HG02642 (cell line): ENCODE data around the gene ELF3.
"Not testable (repeated sequence)": the region's sequence is repeated elsewhere in the genome, so short reads cannot be mapped to it uniquely, and the experiment has no call there.

Source experiments
- ATAC-seq: cut with Tn5 transposase; IDR thresholded peaks from one replicate; pipeline ENCODE4 v1.9.1; 2021; ENCODE audit warnings: mild to moderate bottlenecking; ENCODE audit not compliant: unreplicated experiment, poor library complexity

Gene ELF3

DNA sequence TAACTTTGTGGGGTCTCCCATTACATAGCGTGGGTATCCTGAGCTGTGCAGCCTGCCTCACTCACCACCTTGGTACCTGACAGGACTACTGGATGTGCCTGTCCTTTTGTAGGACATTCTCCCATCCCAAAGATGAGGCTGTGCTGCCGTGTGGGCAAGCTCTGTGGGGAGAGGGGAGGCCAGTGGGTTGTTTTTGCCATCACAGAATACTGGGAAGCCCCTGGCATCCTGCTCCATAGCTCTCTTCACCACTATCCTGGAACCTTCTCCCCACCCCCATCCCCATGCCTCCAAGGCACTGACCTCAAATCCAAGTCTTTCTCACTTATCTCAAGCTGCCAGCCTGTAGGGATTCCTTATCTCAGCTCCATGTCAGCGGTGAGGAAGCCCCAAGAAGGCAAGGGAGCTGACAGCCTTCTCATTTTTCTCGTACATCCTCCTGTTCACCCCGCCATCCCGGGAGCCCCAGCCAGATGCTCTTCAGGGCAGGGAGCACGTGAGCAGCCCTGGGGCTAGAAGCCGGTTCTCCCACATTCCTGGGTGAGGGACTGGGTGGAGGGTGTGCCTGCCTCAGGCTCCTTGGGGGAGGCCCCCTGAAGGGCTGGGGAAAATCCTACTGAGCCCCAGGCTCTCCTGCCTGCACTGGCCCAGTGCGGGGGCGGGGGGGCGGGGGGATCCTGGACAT lies 2.4 kb upstream of the ELF3 start:
- ATAC-seq, result no peak

DNA sequence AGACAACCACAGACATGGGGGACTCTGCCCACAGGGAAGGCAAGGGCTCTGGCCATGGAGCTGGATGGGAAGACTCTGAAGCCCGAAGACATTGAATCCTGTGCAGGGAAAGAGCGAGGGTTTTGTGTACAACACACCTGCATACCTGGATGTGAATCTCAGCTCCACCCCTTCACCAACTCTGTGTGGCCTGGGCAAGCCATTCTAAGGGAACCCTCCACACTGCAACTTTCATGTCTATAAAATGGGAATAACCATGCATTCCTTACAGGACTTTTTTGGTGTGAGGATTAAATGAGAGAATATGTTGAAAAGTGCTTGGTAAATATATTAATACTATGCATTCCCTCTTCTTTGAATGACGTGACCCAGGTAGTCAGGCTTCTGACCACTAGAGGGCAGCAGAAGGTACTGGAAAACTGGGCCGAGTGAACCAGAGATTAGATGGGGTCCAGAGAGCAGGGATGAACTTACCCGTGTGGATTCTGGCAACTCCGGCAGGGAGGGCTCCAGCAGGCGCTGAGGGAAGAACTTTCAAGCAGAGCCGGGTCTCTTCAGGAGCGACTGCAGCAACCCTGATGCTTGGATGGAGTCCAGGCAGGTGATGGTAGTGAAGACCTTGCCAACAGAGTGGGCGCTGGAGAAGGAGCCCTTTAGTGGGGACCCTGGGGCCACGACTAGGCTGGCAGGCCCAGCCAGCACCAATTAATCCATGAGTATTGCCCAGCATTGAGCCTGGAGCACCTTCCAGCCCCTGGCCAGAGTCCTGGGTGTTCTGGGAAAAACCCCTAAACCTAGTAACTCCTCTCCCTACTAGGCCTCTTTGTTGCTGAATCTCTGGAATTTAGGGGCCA lies 834 bp upstream of the ELF3 start:
- ATAC-seq, result peak; percentile 49

DNA sequence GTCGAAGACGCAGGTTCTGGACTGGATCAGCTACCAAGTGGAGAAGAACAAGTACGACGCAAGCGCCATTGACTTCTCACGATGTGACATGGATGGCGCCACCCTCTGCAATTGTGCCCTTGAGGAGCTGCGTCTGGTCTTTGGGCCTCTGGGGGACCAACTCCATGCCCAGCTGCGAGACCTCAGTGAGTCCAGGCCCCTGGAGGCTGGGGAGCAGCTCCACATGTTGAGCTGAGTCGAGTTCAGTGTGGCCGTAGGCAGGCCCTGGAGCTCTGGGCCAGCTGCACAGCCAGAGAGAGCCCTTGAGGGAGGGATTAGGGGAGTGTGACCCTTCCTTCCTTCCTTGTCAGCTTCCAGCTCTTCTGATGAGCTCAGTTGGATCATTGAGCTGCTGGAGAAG lies 1.6 kb downstream of the ELF3 start:
- ATAC-seq, result no peak

DNA sequence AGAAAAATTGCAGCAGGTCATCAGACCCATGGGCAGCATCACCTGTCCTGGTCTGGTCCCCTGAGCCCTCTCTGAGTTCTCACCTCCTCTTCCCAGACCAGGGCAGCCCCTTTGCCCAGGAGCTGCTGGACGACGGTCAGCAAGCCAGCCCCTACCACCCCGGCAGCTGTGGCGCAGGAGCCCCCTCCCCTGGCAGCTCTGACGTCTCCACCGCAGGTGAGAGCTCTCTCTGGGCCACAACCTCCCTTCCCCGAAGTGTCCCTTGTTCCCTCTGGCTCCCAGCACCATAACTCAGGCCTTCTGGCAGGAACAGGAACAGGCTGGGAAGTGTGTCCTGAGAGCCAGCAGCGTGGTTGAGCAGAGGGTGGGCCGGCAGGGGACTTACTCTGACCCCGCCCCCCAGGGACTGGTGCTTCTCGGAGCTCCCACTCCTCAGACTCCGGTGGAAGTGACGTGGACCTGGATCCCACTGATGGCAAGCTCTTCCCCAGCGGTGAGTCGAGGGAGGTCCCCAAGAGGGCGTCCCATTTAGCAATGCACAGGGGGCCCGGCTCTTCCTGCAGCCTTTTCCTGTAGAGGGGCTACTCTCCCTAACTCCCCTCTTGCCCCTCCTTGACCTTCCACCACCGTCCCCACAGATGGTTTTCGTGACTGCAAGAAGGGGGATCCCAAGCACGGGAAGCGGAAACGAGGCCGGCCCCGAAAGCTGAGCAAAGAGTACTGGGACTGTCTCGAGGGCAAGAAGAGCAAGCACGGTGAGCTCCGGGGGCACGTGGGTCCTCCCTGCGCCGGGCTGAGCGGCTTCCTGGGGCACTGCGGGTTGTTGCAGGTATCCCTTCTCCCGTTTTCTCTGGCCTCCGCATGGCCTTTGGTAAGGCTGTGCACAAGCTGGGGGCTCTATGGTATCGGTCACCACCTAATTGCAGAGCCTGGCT lies 2.4 kb downstream of the ELF3 start:
- ATAC-seq, result no peak

DNA sequence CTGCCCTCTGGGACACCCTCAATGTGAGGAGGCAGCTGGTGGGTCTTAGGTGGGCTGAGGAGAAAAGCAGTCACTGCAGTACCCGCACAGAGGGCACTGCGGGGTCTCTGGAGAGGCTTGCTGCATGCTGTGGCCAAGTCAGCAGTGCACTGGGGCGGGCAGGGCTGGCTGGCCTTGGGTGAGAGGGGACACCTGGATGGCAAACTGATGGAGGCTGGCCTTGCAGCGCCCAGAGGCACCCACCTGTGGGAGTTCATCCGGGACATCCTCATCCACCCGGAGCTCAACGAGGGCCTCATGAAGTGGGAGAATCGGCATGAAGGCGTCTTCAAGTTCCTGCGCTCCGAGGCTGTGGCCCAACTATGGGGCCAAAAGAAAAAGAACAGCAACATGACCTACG lies 3.2 kb downstream of the ELF3 start:
- ATAC-seq, result no peak

DNA sequence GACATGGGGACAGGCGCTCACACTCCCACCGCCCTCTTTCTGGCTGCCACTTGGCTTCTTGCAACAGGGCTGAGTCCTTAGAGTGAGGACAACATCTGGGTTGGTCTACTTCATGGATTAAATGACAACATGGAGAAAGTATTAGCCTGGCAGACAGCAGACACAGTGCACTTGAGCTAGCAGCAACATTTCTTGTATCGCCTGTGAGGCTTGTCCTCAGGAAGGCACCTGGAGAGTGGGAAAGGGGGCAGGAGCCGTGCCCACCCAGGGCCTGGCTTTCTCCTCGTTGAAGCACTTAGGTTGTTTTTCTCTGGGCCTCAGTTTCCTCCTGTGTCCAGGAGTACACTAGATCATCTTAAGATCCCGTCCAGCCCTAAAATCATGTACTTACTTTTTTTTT lies 3.7 kb downstream of the ELF3 start:
- ATAC-seq, result no peak

DNA sequence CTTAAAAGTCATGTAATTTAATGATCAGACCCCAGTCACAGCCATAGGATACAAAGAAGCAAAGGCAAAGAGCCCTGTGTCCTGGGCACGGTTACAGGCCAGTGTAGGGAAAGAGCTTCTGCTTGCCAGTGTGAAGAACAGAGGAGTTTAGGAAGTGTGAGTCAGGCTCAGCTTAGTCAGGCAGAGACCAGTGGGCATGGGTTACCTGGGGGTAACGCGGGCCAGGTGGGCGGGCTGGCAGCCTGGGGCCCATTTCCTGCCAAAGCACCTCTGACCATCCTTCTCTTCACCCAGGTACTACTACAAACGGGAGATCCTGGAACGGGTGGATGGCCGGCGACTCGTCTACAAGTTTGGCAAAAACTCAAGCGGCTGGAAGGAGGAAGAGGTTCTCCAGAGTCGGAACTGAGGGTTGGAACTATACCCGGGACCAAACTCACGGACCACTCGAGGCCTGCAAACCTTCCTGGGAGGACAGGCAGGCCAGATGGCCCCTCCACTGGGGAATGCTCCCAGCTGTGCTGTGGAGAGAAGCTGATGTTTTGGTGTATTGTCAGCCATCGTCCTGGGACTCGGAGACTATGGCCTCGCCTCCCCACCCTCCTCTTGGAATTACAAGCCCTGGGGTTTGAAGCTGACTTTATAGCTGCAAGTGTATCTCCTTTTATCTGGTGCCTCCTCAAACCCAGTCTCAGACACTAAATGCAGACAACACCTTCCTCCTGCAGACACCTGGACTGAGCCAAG lies 4.7 kb downstream of the ELF3 start:
- no peak for ATAC-seq

DNA sequence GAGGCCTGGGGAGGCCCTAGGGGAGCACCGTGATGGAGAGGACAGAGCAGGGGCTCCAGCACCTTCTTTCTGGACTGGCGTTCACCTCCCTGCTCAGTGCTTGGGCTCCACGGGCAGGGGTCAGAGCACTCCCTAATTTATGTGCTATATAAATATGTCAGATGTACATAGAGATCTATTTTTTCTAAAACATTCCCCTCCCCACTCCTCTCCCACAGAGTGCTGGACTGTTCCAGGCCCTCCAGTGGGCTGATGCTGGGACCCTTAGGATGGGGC lies 5.2 kb downstream of the ELF3 start:
- no peak for ATAC-seq

DNA sequence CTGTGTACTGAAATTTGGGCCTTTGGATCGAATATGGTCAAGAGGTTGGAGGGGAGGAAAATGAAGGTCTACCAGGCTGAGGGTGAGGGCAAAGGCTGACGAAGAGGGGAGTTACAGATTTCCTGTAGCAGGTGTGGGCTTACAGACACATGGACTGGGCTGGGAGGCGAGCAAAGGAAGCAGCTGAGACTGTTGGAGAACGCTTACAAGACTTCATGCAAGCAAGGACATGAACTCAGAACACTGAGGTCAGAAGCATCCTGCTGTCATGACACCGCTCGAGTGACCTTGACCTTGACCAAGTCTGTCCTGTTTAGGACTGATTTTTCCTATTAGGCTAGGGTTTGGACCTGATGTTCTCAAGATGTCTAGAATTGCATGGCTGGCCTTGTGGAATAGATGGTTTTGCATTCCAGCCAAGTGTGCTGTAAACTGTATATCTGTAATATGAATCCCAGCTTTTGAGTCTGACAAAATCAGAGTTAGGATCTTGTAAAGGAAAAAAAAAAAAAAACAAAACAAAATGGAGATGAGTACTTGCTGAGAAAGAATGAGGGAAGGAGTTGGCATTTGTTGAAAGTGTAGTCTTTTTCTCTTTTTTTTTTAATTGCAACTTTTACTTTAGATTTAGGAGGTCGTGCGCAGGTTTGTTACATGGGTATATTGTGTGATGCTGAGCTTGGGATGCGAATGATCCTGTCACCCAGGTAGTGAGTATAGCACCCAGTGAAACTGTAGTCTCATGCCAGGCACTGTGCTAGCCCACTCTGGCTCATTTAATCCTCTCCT lies 5.8 kb downstream of the ELF3 start:
- ATAC-seq, result no peak

DNA sequence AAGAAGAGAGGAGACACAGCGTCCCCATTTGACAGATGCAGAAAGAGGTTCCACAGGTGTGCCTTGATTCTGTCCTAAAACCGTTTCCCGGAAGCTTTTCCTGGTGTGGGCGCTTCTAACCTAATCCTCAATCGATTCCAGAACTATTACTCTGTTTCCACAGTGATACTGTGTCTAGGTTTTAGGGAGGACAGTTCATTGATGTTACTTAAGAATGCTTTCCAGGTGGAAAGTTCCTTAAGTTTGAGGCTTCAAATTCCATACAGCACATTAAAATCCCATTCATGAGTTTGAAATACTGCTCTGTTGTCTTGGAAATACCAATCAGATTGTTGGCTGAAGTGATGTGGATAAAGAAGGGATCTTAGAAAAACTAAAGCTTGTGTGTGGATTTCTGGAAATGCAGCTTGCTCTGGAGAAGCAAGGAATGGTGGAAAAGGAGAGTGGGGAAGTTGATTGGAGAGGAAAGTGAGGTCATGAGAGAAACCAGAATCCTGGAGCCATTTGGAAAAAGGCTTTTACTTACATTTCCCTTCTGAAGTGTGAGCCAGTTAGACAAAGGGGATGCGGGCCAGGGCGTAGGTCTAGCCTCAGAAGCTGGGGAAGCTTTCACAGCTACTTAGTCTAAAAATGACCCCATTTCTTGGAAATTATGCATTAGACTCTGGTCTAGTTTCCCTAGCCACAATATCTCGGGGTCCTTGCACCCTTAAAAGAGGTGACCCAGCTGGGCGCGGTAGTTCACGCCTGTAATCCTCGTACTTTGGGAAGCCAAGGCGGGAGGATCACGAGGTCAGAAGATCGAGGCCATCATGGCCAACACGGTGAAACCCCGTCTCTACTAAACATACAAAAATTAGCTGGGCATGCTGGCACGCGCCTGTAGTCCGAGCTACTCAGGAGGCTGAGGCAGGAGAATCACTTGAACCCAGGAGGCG lies 6.7 kb downstream of the ELF3 start:
- no peak for ATAC-seq

DNA sequence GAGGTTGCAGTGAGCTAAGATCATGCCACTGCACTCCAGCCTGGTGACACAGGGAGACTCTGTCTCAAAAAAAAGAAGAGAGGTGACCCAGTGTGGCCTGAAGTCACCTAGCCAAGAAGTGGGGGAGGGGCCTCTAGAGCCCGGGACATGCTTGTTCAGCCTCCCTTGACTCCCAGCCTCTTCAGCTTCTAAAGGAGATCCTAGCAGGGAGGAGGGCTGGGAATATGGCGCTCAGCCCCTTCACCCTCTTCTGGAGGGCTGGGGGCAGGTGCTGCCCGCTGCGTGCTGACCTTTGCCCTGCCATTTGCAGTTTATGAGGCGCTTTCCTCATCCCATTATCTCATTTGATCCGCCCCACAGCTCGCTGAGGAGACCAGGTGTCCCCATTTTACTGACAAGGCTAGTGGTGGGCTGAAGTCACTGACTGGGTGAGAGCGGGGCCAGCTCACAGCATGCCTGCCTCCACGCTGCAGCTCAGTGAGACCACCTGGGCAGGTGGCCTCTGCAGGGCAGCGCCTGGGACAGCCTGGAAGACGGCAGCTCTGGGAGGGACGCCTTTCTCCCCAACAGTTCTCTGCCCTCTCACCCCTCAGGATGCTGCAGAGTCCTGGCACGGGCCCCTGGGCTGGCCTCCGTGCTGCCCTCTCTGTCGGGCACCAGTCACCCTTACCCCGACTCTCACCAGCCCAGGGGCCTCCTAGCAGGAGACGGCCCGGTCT lies 7.5 kb downstream of the ELF3 start:
- no peak for ATAC-seq

DNA sequence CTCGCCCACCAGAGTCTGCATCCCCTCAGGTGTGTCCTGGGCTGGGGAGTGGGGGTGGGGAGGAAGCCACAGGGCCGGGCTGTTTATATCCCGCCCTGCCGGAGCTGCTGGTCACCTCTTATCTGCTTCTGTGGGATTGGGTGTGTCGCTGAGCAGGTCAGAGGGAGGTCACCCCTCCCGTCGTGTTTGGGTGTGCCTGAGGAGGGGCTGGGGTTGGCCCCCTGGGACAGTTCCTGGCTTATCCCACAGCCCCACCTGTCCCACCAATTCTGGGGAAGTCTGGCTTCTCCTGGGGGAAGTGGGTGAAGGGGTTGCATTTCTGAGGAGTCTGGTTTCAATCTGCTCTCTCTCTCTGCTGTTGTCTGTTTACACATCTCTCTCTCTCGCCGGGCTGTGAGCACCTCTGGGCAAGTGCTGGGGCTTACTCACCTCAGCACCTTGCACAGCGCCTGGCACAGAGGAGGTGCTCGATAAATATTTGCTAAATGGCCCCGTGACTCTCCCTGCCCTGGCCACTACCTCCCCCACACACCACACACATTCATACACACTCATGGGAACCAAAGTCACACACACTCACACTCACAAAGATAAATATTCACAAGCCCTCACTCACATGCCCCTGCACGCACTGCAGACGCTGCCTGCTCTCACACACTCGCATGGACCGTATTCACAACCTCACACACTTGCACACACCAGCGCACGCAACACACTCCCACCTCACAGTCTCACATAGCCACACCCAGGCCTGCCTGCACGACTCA lies 8.3 kb downstream of the ELF3 start:
- no peak for ATAC-seq

DNA sequence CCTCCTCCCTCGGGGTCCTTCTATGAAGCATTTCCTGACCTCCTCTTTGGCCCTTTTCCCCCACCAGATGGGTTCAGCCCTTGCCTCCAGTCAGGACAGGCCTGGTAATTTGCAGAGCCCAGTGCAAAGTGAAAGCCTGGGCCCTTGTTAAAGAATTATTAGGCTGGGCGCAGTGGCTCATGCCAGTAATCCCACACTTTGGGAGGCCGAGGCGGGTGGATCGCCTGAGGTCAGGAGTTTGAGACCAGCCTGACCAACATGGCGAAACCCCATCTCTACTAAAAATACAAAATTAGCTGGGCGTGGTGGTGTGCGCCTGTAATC lies 8.8 kb downstream of the ELF3 start:
- ATAC-seq, result not testable (repeated sequence)

DNA sequence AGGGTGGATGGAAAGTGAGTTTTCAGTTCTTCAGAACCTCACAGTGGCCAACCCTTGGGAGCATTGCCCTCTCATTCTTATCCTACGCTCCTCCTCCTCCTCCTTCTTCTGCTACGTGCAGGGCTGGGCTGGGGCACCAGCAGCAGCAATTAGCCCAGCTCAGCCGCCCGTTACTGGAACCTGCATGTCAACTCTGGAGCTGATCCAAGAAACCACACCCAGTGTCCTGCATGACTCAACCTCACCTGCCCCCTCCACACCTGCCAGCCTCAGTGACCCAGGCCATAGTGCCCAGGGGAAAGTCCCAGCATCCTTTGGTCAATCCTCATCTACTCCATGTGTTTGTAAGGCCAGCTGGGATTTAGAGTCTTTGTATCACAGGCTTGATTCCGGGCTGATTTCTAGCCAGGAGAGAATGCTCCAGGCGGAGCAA lies 12.6 kb downstream of the ELF3 start:
- no peak for ATAC-seq

DNA sequence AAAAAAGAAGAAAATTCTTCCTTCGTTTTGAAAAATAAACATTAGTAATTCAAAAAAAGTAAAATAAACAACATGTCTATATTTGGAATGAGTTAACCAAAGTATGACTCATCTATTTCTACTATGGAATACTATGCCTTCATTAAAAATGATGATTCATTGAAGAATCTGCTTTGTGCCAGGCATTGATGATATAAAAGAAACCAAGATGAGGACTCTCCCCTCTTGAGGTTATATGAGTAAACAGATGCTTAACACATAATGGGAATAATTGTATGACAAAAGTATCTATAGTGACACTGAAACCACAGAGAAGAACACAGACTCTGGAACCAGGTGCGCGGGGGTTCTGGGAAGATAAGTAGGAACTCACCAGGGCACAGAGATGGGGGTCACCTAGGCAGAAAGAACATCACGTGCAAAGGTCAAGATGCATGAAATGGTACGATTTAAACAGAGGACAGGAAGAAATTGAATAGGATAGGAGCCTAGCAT lies 18.8 kb downstream of the ELF3 start:
- ATAC-seq, result no peak

DNA sequence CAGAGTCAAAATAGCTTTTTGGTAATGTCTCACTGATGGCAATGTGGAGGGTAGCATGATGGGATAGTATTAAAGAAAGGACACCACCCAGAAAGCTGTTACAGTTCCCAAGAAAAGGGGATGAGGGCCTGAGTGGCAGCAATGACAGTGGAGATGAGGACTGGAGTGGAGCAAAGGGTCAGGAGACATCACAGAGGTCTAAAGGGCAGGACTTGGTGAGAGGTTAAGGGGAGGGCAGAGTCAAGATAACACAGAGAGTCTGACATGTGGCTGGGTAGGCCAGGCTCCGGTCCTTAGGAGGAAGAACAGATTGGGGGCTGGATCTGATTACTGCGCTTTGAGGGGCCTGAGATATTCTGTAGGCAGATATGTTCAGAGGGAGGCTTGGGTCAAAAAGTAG lies 19.3 kb downstream of the ELF3 start:
- ATAC-seq, result no peak

DNA sequence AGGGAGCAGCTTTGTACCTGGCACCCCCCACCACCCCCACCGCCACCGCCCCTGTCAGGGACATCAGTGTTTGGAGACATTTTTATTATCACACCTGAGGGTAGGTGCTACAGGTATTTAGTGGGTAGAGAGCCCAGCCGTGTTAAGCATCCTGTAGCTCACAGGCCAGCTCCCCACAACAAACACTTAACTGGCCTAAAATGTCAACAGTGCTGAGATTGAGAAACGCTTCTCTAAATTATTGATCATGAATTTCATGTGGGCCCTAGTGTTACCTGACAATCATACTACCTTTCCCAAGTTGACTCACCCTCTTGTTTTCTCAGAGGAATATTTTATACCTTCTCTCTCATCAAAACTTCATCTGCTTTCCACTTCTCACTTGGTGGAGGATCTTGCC lies 21.4 kb downstream of the ELF3 start:
- no peak for ATAC-seq
